ENCODE measurements around the gene RAD51B.

RAD51B gene

DNA sequence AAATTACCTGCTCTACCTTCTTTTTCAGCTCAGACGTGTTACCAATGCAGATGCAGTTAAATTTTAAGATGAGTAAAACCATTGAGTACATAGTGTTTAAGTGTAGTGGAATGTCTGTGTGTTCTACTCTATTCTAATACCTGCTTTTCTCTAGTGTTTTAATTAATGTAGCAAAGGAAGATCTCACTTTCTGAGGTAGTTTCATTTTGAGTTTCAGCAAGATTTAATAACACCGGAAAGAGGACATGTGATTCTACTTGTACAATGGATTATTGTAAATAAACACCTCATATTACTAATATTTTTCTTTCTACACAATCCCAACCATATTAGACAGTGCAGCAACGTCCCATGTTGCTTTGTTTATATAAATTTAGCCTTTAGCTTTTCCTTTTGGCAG lies 315.4 kb downstream of the RAD51B start:
- no peak for DNase-seq (ENCODE audit: insufficient read length, low spot score)
- TF ChIP-seq, protein P1, sequence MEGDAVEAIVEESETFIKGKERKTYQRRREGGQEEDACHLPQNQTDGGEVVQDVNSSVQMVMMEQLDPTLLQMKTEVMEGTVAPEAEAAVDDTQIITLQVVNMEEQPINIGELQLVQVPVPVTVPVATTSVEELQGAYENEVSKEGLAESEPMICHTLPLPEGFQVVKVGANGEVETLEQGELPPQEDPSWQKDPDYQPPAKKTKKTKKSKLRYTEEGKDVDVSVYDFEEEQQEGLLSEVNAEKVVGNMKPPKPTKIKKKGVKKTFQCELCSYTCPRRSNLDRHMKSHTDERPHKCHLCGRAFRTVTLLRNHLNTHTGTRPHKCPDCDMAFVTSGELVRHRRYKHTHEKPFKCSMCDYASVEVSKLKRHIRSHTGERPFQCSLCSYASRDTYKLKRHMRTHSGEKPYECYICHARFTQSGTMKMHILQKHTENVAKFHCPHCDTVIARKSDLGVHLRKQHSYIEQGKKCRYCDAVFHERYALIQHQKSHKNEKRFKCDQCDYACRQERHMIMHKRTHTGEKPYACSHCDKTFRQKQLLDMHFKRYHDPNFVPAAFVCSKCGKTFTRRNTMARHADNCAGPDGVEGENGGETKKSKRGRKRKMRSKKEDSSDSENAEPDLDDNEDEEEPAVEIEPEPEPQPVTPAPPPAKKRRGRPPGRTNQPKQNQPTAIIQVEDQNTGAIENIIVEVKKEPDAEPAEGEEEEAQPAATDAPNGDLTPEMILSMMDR (IDR thresholded peaks at IDR 0.05; ENCODE audit: insufficient read depth, missing control alignments): no peak
- no peak for FAIRE-seq

DNA sequence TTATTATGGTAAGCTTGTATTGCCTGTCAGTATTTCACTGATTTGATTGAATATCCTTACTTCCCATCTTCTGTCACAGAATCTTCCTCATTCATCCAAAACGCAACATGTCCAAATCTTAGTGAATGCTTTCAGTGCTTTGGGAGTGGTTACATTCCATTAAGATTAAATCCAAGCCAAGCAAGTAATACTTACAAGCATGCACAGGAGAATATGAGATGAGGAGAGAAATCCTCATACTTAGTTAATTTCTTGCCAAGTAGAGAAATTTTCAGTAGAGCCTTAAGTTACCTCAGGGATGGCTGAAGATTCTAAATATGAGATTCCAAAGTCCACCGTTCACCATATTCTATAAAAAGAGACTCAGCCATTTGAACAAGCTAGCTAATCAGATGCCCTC lies 316.0 kb downstream of the RAD51B start:
- TF ChIP-seq, protein P1 (IDR thresholded peaks at IDR 0.05; ENCODE audit: insufficient read depth, missing control alignments): no peak
- DNase-seq (ENCODE audit: insufficient read length, low spot score) (no peak), FAIRE-seq (no peak)

DNA sequence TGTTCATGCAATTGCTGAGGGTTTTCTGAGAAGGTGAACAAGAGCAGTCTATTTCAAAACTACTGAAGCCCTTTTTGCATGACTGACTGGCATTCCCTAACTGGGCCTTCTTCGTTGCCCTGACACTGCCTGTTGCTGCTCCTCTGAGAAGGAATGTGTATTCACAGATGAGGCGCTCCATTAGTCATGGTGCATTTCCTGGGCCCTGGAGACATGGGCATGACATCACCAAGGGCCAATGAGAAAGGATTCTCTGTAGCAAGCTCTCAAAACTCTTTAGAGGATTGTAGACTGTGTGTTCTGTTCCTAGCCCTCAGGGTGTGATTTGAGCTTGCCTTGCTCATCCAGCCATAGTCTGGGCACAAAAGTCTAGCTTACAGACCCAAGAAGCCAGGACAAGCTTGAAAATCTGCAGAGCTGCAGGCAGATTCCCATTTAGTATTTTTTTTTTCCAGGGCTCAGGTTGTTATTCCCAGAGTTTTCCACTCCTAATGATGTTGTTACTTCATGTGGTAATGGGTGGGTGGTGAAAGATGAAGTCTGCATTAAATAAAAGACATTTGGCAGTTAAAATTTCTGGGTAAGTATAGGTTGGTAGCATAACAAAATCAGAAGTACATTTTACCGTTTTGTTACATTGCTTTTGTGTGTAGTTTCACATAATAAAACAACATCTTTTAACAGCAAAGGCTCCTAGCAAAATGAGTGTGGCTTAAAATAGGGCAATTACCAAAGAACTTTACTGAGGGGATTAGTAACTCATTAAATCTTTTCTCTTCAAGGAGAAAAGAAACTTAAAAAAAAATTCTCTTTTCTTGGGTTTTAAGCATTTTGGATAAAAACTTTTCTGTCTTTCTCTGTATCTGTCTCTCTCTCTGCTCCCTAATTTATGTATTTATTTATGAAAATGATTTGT lies 318.4 kb downstream of the RAD51B start:
- FAIRE-seq (no peak), DNase-seq (ENCODE audit: insufficient read length, low spot score) (no peak)
- TF ChIP-seq, protein P1 (IDR thresholded peaks at IDR 0.05; ENCODE audit: insufficient read depth, missing control alignments): no peak

DNA sequence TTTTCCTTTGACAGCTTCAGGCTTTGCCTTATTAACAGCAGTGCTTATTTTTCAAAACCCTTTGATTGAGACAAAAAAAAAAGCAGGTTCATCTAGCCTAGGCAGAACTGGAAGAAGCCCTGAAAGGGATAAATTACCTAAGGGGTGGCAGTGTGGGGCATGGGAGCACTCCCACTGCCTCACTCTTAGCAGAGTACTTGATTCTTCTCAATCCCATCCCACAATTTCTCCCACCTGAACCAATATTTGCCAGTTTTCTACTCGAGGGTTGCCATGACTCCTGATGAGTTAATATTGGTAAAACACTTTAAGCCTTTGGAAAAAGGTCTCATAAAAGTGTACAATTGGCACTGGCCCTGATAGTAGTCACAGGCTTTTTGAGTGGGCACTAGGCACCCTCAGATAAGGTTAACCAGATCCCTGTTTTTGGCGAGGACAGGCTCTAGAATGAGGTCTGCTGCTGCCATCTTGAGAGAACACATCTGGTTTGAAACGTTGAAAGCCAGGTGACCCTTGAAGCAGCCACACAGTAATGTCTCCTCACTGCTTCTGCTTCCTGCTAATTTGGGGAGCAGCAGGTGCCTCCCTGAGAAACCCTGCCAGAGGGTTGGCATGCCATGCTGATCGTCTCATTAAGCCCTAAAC lies 320.0 kb downstream of the RAD51B start:
- FAIRE-seq (no peak), DNase-seq (ENCODE audit: insufficient read length, low spot score) (no peak)
- TF ChIP-seq, protein P1 (IDR thresholded peaks at IDR 0.05; ENCODE audit: insufficient read depth, missing control alignments): no peak

DNA sequence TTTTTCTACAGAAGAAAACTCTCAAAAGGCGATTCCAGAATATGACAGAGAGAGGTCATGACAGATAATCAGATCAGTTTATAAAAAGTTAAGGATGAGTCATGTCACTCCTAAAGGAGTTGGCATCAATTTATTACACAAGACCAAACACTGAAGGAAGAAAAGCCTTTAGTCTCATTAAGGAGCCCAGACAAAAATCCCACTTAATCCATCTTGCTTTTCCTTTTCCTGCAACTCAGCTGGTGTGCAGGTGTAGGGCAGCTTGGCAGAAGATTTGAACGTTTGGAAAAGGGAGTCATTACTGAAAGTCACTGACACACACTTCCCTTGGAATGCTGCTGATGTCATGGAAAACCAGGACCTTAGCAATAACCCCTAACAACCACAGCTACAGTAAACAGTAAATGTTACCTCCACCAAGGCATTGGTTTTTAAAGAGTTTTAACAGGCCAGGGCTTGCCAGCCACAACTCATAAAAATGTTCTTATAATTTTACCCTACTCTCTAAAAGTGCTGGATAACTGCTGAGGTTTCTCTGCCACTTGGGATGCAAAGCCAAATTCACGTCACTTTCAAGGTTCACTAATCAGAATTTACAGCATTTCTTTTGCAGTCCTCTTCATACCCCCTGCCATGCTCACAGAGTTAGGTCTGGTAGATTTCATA lies 320.6 kb downstream of the RAD51B start:
- FAIRE-seq: no peak
- TF ChIP-seq, protein P1 (IDR thresholded peaks at IDR 0.05; ENCODE audit: insufficient read depth, missing control alignments): no peak
- DNase-seq (ENCODE audit: insufficient read length, low spot score): no peak

DNA sequence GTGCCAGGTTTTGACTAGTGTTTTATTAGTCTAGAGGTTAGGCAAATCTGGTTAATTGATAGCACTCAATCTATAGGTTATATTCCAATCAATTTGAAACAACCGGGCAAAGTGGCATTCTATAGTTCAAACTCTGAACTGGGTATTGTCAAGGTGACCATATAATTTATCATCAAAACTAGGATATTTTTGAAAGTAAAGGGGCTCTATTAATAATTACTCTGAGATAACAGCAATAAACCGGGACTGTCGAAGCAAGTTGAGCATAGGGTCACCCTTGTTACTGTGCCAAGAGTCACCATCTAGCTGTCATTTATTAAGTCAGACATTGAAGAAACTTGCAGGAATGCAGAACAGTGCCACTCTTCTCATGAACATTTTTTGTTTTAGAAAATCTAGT lies 321.2 kb downstream of the RAD51B start:
- DNase-seq (ENCODE audit: insufficient read length, low spot score) (no peak), FAIRE-seq (no peak)
- TF ChIP-seq, protein P1 (IDR thresholded peaks at IDR 0.05; ENCODE audit: insufficient read depth, missing control alignments): no peak
